HG02981 (cell line): Measurements from ENCODE around the gene SPRN.
"Not testable (repeated sequence)": the region's sequence is repeated elsewhere in the genome, so short reads cannot be mapped to it uniquely, and the experiment has no call there.

ENCODE experiments used
- ATAC-seq: cut with Tn5 transposase; IDR thresholded peaks from one replicate; pipeline ENCODE4 v1.9.1; 2021; ENCODE audit warnings: mild to moderate bottlenecking, moderate library complexity; ENCODE audit not compliant: unreplicated experiment

Gene SPRN

GRCh38 chr10:133424601-133425000 is at the start of gene SPRN:
Gene SPRN (minus strand): TSS chr10:133424625. CDS start chr10:133423681, 944 bp downstream.
- not testable (repeated sequence) for ATAC-seq

DNA sequence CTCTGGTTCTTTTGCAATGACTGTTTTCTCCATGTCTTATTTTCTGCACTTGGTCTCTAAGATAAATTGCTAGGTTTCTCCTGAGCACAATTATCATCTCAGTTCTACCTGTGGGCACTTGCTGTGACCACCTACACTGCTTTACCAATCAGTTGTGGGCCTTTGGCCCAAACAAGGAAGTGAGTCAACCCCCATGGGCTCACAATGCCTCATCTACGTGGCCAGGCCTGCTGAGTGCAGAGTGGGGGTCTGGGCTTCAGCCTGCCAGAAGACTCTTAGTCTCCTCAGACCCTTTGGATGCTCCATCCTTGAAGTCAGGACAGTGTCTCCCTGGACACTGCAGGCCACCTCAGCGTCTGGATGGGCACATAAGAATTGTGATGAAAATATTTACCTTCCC is 49.6 kb upstream of the SPRN start:
- ATAC-seq: no peak

DNA sequence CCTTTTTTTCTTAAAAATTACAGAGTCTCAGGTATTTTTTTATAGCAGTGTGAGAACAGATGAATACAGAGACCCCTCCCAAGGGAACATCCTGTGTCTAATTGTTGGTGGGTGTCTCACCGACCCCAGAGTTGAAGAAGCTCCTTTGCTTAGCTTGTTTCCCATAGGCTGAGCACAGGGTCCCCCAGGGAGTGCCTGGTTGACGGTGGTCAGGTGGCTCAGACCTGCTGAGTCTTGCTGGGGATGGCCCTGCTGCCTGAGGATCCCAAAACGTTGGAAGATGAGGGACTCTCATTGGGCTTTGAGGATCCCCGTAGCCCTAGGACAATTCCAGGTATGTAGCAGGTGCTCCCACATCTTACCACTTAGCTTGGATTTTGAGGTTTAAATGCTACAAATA is 48.8 kb upstream of the SPRN start:
- ATAC-seq: no peak

DNA sequence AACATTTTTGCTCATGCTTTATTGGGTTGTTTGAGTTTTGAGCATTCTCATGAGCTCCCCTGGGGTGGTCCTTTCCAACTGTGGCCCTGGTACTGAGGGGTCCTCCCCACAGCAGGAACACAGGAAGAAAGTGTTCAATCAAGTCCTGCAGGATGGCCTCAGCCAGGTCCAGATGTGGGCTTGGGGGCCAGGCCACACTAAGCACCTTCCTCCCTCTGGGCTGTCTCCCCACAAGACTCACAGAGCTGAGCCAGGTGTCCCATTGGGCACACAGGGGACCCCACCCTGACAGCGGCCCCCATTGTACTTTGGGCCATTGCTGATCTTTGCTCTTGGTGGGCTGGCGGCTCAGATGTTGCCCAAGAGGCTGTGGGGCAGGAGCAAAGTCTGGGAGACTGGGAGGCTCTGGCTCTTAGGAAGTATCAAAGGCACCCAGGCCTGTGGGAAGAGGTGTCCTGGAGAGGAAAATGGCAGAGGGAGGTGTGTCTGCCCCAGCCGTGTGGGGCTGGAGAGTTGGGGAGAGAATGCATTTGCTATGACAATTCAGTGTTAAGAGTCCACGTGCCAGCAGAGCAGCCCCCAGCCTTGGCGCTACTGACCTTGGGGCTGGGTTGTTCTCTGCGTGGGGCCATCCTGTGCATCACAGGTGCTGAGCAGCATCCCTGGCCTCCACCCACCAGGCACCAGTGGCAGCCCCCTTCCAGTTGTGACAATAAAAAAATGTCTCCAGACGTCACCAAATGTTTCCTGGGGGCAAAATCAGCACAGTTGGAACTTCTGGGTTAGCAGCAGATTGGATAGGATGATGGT is 47.1 kb upstream of the SPRN start:
- ATAC-seq: no peak

GRCh38 chr10:133469205-133469604 is 44.8 kb upstream of the SPRN start:
- ATAC-seq: not testable (repeated sequence)

DNA sequence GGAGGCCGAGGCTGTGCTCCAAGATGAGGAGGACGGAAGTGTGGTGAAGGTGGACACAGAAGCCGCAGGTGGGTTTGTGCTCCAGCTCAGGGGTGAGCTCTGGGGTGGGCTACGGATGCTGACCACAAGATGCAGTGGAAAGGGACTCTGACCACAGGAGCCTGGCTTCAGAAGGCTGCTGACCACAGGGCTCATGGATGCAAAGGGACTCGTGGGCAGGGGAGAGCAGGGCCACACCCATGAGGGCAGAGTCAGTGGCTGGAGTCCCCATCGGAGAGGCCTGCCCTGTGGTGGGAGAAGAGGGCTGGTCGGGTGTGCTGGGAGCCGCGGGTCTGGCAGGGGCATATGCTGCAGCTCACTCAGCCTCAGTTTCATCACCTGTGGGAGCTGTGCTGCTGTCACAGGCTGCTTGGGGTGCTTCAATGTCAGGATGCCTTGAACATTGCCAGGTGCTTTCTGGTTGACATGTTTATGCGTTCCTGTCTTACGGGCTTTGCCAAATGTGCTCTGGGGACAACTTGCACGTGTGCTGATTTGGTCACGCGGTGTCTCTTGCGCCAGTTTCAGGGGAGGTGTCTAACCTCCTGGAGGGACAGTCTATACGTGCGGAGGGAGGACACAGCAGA is 43.0 kb upstream of the SPRN start:
- no peak for ATAC-seq

GRCh38 chr10:133466683-133467275 is 42.4 kb upstream of the SPRN start:
- ATAC-seq: no peak

GRCh38 chr10:133465950-133466474 is 41.6 kb upstream of the SPRN start:
- ATAC-seq: no peak

DNA sequence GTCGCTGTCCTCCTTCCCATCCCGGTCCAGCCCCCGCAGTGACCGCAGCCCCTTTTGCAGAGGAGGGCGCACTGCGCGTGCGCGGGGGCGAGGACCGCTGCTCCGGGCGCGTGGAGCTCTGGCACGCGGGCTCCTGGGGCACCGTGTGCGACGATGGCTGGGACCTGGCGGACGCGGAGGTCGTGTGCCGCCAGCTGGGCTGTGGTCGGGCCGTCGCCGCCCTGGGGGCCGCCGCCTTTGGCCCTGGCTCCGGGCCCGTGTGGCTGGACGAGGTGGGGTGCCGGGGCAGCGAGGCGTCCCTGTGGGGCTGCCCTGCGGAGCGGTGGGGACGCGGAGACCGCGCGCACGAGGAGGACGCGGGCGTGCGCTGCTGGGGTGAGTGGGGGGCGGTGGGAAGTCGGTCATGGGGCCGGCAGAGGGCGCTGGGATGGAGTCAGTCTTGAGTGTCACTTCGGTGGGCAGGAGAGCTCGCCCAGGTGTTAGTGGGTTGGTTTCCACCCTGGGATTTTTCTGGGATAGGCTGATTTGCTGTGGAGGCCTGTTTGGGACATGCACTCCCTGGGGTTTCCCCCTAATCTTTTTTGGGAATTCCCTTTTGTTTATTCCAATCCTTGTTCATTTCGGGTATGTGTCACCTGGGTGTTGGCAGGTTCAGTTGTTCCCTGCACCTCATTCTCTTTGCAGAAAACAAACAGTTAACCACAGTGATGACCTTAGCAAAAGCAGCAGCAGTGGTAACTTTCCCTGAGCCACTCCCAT is 40.9 kb upstream of the SPRN start:
- no peak for ATAC-seq

- no peak for ATAC-seq
Observed at GRCh38 chr10:133464582-133465031, 40.2 kb upstream of the SPRN start.

DNA sequence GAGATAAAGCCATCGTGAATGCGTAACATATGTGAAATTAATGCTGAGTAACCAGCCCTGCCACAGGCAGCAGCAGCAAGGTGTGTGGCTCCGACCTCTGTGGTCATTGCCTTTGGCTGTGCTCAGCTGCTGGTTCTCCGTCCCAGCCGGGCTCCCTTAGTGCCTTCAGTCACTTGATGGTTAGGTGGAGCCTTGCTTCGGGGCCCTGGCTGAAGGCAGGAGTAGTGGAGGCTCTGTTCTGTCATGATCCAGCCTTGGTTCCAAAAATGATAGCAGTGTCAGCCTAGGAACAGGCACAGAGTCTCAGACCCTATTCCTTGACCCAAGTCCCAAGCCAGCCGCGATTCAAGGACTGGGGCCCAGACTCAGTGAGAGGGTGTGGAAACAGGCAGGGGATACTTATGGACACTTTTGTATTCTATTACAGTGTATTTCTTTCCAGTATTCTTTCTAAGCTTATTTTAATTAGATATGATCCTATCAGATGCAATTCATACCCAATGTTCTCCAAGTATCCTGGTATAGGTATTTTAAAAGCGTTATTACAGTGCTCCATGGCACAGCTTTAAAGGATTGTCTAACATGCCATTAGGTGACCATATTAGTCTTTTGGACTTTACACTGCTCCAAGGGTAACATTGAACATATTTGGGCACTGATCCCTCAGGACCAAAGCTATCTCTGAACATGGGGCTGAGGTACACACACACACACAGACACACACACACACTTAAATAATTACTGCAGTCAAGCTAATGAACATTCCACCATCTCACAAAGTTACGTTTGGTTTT is 38.3 kb upstream of the SPRN start:
- no peak for ATAC-seq

GRCh38 chr10:133461841-133462240 is 37.4 kb upstream of the SPRN start:
- ATAC-seq: no peak

DNA sequence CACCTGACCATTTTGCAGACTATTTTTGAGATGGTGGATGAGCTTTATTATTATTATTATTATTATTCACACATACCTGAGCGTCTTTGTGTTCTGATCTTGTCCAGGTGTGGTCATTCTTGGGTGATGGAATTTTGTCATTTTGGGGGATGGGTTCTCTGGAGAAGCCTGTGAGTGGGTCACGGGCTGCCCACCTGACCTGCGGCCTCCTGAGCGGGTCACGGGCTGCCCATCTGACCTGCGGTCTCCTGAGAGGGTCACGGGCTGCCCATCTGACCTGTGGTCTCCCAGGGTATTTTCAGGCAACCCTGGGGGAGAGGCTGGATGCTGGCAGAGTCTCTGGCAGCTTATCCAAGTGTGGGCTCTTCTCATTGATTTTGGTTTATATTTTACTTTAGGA is 36.6 kb upstream of the SPRN start:
- no peak for ATAC-seq

GRCh38 chr10:133460208-133460769 is 35.9 kb upstream of the SPRN start:
- ATAC-seq: no peak

GRCh38 chr10:133459454-133460207 is 35.2 kb upstream of the SPRN start:
- ATAC-seq: no peak

DNA sequence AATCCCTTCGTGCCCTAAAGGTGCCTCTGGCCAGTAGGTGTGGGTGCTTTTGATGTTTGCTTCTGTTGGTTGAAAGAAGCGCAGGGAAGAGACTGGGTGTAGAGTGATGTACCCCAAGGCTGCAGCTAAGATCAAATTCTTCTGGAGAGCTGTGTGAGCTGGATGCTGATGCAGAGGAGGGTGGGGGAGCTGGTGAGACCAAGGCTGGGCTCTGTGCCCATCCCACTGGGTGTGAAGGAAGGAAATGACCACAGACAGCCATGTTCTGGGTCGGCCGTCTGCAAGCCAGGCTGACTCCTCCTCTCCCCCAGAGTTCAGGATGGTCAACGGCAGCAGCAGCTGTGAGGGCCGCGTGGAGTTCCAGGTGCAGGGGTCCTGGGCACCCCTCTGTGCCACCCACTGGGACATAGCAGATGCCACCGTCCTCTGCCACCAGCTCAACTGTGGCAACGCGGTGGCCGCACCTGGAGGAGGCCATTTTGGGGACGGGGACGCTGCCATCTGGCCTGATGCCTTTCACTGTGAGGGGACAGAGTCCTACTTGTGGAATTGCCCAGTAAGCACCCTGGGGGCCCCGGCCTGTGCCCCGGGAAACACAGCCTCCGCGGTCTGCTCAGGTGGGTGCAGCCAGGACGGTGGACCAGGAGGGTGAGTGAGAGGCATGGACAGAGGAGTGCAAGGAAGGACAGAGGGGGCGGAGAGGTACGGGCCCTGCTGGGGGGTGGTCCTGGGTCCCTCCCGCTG is 34.5 kb upstream of the SPRN start:
- no peak for ATAC-seq

DNA sequence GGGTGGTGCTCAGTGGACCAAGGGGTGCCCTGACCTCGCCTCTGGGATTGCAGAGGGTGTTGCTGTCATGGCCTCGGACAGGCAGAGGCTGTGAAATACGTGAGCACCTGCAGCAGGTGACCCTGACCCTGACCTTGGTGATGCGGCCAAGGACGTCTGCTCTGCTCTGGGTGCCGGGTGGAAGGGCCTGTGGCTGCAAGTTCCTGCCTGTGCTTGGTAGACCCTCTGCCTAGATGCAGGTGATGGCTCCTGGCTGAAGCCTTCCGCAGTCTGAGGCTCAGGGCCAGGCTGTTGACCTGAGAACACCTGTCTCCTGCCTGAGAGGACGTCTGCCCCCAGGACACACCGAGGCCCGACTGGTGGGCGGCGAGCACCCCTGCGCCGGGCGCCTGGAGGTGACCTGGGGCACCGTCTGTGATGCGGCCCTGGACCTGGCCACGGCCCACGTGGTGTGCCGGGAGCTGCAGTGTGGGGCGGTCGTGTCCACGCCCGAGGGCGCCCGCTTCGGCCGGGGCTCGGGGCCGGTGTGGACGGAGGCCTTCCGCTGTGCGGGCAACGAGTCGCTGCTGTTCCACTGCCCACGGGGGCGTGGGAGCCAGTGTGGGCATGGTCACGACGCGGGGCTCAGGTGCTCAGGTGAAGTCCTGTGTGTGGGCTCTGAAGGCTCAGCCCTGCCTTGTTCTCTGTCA is 33.7 kb upstream of the SPRN start:
- no peak for ATAC-seq
